ENCODE results near the gene SERTAD1. TPM values are rescaled to one million over a fixed set of nuclear protein-coding genes. Genes with fewer than 3 reads are reported as not detected.

SERTAD1 gene
- total and polyA plus RNA-seq, 7 donors = 10.5 to 88.7 (median 17.5) TPM

- no peaks in the 10 kb centered on the region for H3K27me3 ChIP-seq (ENCODE audit: insufficient read depth in 3 of 3, low read length in 2 of 3)
- intact Hi-C loops (cut with DNase I) = no loop called here
- no peaks in the 10 kb centered on the region for H3K9me3 ChIP-seq
- no peak overlapping the region for H3K27ac ChIP-seq
- TF ChIP-seq, protein P1, sequence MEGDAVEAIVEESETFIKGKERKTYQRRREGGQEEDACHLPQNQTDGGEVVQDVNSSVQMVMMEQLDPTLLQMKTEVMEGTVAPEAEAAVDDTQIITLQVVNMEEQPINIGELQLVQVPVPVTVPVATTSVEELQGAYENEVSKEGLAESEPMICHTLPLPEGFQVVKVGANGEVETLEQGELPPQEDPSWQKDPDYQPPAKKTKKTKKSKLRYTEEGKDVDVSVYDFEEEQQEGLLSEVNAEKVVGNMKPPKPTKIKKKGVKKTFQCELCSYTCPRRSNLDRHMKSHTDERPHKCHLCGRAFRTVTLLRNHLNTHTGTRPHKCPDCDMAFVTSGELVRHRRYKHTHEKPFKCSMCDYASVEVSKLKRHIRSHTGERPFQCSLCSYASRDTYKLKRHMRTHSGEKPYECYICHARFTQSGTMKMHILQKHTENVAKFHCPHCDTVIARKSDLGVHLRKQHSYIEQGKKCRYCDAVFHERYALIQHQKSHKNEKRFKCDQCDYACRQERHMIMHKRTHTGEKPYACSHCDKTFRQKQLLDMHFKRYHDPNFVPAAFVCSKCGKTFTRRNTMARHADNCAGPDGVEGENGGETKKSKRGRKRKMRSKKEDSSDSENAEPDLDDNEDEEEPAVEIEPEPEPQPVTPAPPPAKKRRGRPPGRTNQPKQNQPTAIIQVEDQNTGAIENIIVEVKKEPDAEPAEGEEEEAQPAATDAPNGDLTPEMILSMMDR (IDR thresholded peaks at IDR 0.05) = no peak
- H3K4me1 ChIP-seq = no peaks in the 10 kb centered on the region
- no peak for ATAC-seq
- DNase-seq = no peak
- H3K36me3 ChIP-seq (ENCODE audit: insufficient read depth in 1 of 2, low read depth in 1 of 2) = no peaks in the 10 kb centered on the region
- 79 to 83% (median 79%) methylated on average over 3 of the region's 3 CpGs for WGBS, 3 donors
- no peak overlapping the region for H3K4me3 ChIP-seq
Measured at GRCh38 chr19:40388481-40388880, 37.3 kb downstream of the SERTAD1 start.

DNA sequence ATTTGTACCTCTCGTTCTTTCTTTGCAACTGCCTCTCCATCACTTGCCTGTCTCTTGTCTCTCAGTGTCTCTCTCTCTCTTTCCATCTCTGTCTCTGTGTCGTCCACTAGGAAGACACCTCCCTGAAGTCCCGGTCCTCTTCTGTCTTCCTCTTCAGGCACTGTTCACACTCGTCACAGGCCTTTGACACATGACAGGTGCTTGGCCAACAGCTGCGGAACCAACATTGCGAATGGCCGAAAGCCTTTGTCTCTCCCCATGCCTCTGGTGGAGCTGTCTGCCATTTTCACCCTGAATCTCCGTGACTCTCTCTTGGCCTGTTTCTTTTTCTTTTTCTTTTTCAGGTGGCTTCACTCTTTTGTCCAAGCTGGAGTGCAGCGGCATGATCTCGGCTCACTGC is 38.6 kb downstream of the SERTAD1 start:
- TF ChIP-seq, protein P1 (IDR thresholded peaks at IDR 0.05) = no peak

DNA sequence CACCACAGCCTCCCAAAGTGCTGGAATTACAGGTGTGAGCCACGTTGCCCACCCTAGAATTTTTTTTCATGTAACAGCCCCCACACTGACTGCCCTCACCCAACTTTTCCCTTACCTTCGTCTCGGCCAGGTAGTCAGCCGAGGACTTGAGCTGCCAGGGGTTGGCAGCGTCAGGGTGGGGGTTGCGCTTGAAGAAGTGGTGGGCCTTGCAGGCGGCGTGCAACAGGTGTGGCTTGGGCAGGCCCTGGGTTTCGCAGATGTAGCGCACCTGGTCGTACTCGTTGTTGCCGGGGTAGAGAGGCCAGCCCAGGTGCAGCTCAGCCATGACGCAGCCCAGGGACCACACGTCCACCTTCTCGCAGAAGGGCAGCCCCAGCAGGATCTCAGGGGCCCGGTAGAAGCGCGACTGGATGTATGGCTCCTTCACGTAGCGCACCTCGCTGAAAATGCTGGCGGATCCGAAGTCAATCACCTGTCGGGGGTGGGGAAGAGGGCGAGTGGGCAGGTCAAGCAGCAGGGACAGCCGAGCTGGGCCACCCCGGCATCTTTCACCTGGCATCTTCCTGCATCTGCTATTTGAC is 42.0 kb downstream of the SERTAD1 start:
- H3K4me1 ChIP-seq = no peaks in the 10 kb centered on the region
- no peak overlapping the region for H3K27ac ChIP-seq
- H3K36me3 ChIP-seq (ENCODE audit: insufficient read depth in 1 of 2, low read depth in 1 of 2) = peaks cover 0 to 18% of the 10 kb centered on the region in 2 donors
- TF ChIP-seq, protein P1 (IDR thresholded peaks at IDR 0.05) = no peak
- no peaks in the 10 kb centered on the region for H3K9me3 ChIP-seq
- H3K4me3 ChIP-seq = no peak overlapping the region
- no peak for DNase-seq
- no peaks in the 10 kb centered on the region for H3K27me3 ChIP-seq (ENCODE audit: insufficient read depth in 3 of 3, low read length in 2 of 3)
- ATAC-seq = no peak
- intact Hi-C loops (cut with DNase I) = no loop called here
- WGBS, 3 donors = 76 to 84% (median 81%) methylated on average over 28 of the region's 28 CpGs

More for the DNA sequence above, 38.6 kb downstream of the SERTAD1 start:
- Histone ChIP-seq H3K4me1 (no peaks in the 10 kb centered on the region), H3K36me3 (ENCODE audit: insufficient read depth in 1 of 2, low read depth in 1 of 2) (no peaks in the 10 kb centered on the region), H3K27me3 (ENCODE audit: insufficient read depth in 3 of 3, low read length in 2 of 3) (no peaks in the 10 kb centered on the region), H3K4me3 (no peak overlapping the region), H3K9me3 (no peaks in the 10 kb centered on the region), H3K27ac (no peak overlapping the region)
- ATAC-seq (no peak), DNase-seq (no peak)
- intact Hi-C loops (cut with DNase I) = no loop called here
- WGBS, 3 donors = 59 to 64% (median 61%) methylated on average over 10 of the region's 10 CpGs

DNA sequence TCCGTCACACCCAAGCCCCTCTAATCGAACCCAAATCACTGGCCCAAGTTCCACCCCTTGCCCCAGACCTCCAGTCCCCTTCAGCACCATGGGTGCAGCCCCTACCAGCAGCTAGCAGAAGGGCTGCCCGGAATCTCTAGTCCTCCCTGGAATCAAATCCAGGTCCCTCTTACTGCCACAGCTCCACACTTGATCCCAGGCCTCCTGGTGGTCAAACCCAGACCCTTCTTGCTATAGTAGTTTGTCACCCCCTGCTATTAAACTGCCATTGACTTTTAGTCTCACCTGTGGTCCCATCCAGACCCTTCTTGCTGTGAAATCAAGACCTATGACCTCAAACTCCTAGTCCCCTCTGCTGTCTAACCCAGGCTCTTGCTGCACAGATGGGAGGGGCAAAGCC is 44.5 kb downstream of the SERTAD1 start:
- Histone ChIP-seq H3K36me3 (ENCODE audit: insufficient read depth in 1 of 2, low read depth in 1 of 2) (peaks cover 0 to 36% of the 10 kb centered on the region in 2 donors), H3K27me3 (ENCODE audit: insufficient read depth in 3 of 3, low read length in 2 of 3) (no peaks in the 10 kb centered on the region), H3K27ac (no peak overlapping the region), H3K4me1 (no peaks in the 10 kb centered on the region), H3K4me3 (no peak overlapping the region), H3K9me3 (no peaks in the 10 kb centered on the region)
- TF ChIP-seq, protein P1 (IDR thresholded peaks at IDR 0.05) = no peak
- DNase-seq (no peak), ATAC-seq (no peak)
- intact Hi-C loops (cut with DNase I) = no loop called here
- WGBS, 3 donors = 75 to 92% (median 79%) methylated on average over 3 of the region's 3 CpGs
